ENCODE data around the gene TRAF4. TPM values are rescaled to one million over a fixed set of nuclear protein-coding genes. Genes with fewer than 3 reads are reported as not detected.
"Not testable (repeated sequence)": the region's sequence is repeated elsewhere in the genome, so short reads cannot be mapped to it uniquely, and the experiment has no call there.

Gene TRAF4
- total RNA-seq, 4 donors from 2014 or later: 26.7 to 38.4 (median 35.3) TPM

GRCh38 chr17:28777178-28777577 is 33.4 kb downstream of the TRAF4 start:
- 14% methylated on average over 1 of the region's 1 CpG for WGBS
- H3K27me3 ChIP-seq: no peaks in the 10 kb centered on the region
- no peak overlapping the region for H3K4me3 ChIP-seq
- H3K36me3 ChIP-seq: no peaks in the 10 kb centered on the region
- DNase-seq (ENCODE audit: low spot score in 2 of 2): no peak
- peaks cover 14% of the 10 kb centered on the region for H3K4me1 ChIP-seq
- H3K27ac ChIP-seq: no peak overlapping the region
- H3K9me3 ChIP-seq: no peaks in the 10 kb centered on the region
- no peak for TF ChIP-seq EP300 (IDR thresholded peaks at IDR 0.05)
- no peak for TF ChIP-seq POLR2A (IDR thresholded peaks at IDR 0.05)
- no peak for TF ChIP-seq POLR2AphosphoS5 (IDR thresholded peaks at IDR 0.05)
- TF ChIP-seq CTCF (IDR thresholded peaks at IDR 0.05): no peak

GRCh38 chr17:28779601-28780000 is 35.8 kb downstream of the TRAF4 start:
- DNase-seq (ENCODE audit: low spot score in 2 of 2): not testable (repeated sequence)
- WGBS: 95% methylated on average over 13 of the region's 13 CpGs

GRCh38 chr17:28783161-28783560 is 39.4 kb downstream of the TRAF4 start:
- Histone ChIP-seq H3K9me3 (no peaks in the 10 kb centered on the region), H3K27me3 (no peaks in the 10 kb centered on the region), H3K27ac (no peak overlapping the region), H3K4me1 (no peaks in the 10 kb centered on the region), H3K36me3 (no peaks in the 10 kb centered on the region), H3K4me3 (no peak overlapping the region)
- 89% methylated on average over 3 of the region's 3 CpGs for WGBS
- DNase-seq (ENCODE audit: low spot score in 2 of 2): no peak
- TF ChIP-seq CTCF (IDR thresholded peaks at IDR 0.05): no peak
- no peak for TF ChIP-seq EP300 (IDR thresholded peaks at IDR 0.05)
- TF ChIP-seq POLR2A (IDR thresholded peaks at IDR 0.05): no peak
- no peak for TF ChIP-seq POLR2AphosphoS5 (IDR thresholded peaks at IDR 0.05)

More at GRCh38 chr17:28779601-28780000, 35.8 kb downstream of the TRAF4 start:
- H3K27me3 ChIP-seq, H3K36me3 ChIP-seq, H3K9me3 ChIP-seq, H3K4me3 ChIP-seq, H3K27ac ChIP-seq: not testable (repeated sequence)
- H3K4me1 ChIP-seq: peaks cover 14% of the 10 kb centered on the region

GRCh38 chr17:28788100-28788499 is 44.3 kb downstream of the TRAF4 start:
- H3K4me3 ChIP-seq: no peak overlapping the region
- H3K9me3 ChIP-seq: no peaks in the 10 kb centered on the region
- no peaks in the 10 kb centered on the region for H3K27me3 ChIP-seq
- H3K4me1 ChIP-seq: no peaks in the 10 kb centered on the region
- 97% methylated on average over 4 of the region's 4 CpGs for WGBS
- no peak for DNase-seq (ENCODE audit: low spot score in 2 of 2)
- TF ChIP-seq POLR2AphosphoS5 (IDR thresholded peaks at IDR 0.05) (no peak), EP300 (IDR thresholded peaks at IDR 0.05) (no peak), POLR2A (IDR thresholded peaks at IDR 0.05) (no peak), CTCF (IDR thresholded peaks at IDR 0.05) (no peak)
- H3K36me3 ChIP-seq: no peaks in the 10 kb centered on the region
- H3K27ac ChIP-seq: no peak overlapping the region

- TF ChIP-seq EP300 (IDR thresholded peaks at IDR 0.05) (no peak), POLR2AphosphoS5 (IDR thresholded peaks at IDR 0.05) (no peak), POLR2A (IDR thresholded peaks at IDR 0.05) (no peak), CTCF (IDR thresholded peaks at IDR 0.05) (no peak)
- H3K4me1 ChIP-seq: no peaks in the 10 kb centered on the region
- no peaks in the 10 kb centered on the region for H3K36me3 ChIP-seq
- WGBS: 87% methylated on average over 2 of the region's 2 CpGs
- H3K27ac ChIP-seq: no peak overlapping the region
- no peak overlapping the region for H3K4me3 ChIP-seq
- no peaks in the 10 kb centered on the region for H3K27me3 ChIP-seq
- H3K9me3 ChIP-seq: no peaks in the 10 kb centered on the region
- DNase-seq (ENCODE audit: low spot score in 2 of 2): no peak
These were observed 49.3 kb downstream of the TRAF4 start for GRCh38 chr17:28792877-28793661.

- not testable (repeated sequence) for DNase-seq (ENCODE audit: low spot score in 2 of 2); H3K4me1 ChIP-seq; H3K36me3 ChIP-seq; H3K27me3 ChIP-seq; H3K27ac ChIP-seq; H3K4me3 ChIP-seq; H3K9me3 ChIP-seq
- 93% methylated on average over 14 of the region's 14 CpGs for WGBS
These were observed 51.1 kb downstream of the TRAF4 start for GRCh38 chr17:28794846-28795441.

Measured in suprapubic skin (tissue), 4 donors.